H9 (cell line): Measurements from ENCODE around the gene GALNT13. TPM values are rescaled to one million over a fixed set of nuclear protein-coding genes. Genes with fewer than 3 reads are reported as not detected.

Experiments used
- DNase-seq: peaks from one replicate; pipeline ENCODE4 v3.0.0-alpha.2; 2017
- H2AFZ ChIP-seq: one replicate; pipeline ENCODE4 v1.6.1; 2013; ENCODE audit warnings: mild to moderate bottlenecking, low read length, control low read depth, moderate library complexity
- H2AK5ac ChIP-seq: 2 replicates; pipeline ENCODE4 v1.6.1; 2013; ENCODE audit warnings: low read length, control low read depth, mixed read lengths; ENCODE audit not compliant: insufficient read length
- H2BK120ac ChIP-seq: one replicate; pipeline ENCODE4 v1.6.1; 2013; ENCODE audit warnings: low read depth, mild to moderate bottlenecking, low read length, control low read depth, inconsistent platforms; ENCODE audit not compliant: poor library complexity, severe bottlenecking
- H2BK12ac ChIP-seq: 2 replicates; pipeline ENCODE4 v1.6.1; 2013; ENCODE audit warnings: low read length, control low read depth, mixed read lengths, low read depth; ENCODE audit not compliant: insufficient read length
- H2BK15ac ChIP-seq: 2 replicates; pipeline ENCODE4 v1.6.1; 2013; ENCODE audit warnings: low read depth, low read length, control low read depth
- H2BK20ac ChIP-seq: one replicate; pipeline ENCODE4 v1.6.1; 2013; ENCODE audit warnings: low read depth, mild to moderate bottlenecking, low read length, control low read depth, inconsistent platforms; ENCODE audit not compliant: poor library complexity, severe bottlenecking
- H2BK5ac ChIP-seq: 2 replicates; pipeline ENCODE4 v1.6.1; 2013; ENCODE audit warnings: low read length, control low read depth, mixed read lengths; ENCODE audit not compliant: insufficient read length
- H3K14ac ChIP-seq: 2 replicates; pipeline ENCODE4 v1.6.1; 2013; ENCODE audit warnings: low read length, control low read depth; ENCODE audit not compliant: insufficient read depth
- H3K18ac ChIP-seq: 2 replicates; pipeline ENCODE4 v1.6.1; 2013; ENCODE audit warnings: low read depth, mild to moderate bottlenecking, mixed read lengths, low read length, control low read depth; ENCODE audit not compliant: insufficient read length
- H3K23ac ChIP-seq: 2 replicates; pipeline ENCODE4 v1.6.1; 2013; ENCODE audit warnings: low read length, control low read depth, mixed read lengths, low read depth; ENCODE audit not compliant: insufficient read length
- H3K23me2 ChIP-seq: 2 replicates; pipeline ENCODE4 v1.6.1; 2013; ENCODE audit warnings: low read depth, mild to moderate bottlenecking, mixed read lengths, low read length, control low read depth; ENCODE audit not compliant: insufficient read length, poor library complexity, severe bottlenecking
- H3K27ac ChIP-seq: 2 replicates; pipeline ENCODE4 v1.5.1; 2013; ENCODE audit warnings: low read length, control low read depth, mixed read lengths, low read depth; ENCODE audit not compliant: insufficient read length
- H3K27me3 ChIP-seq: 2 replicates; pipeline ENCODE4 v1.6.1; 2013; ENCODE audit warnings: low read length, control low read depth, inconsistent platforms; ENCODE audit not compliant: insufficient read depth
- H3K4ac ChIP-seq: 2 replicates; pipeline ENCODE4 v1.6.1; 2013; ENCODE audit warnings: low read depth, mild to moderate bottlenecking, control low read depth, inconsistent platforms, low read length, moderate library complexity
- H3K4me1 ChIP-seq: 2 replicates; pipeline ENCODE4 v1.6.1; 2013; ENCODE audit warnings: low read length, control low read depth, inconsistent platforms; ENCODE audit not compliant: insufficient read depth
- H3K4me2 ChIP-seq: 2 replicates; pipeline ENCODE4 v1.6.1; 2013; ENCODE audit warnings: low read length, control low read depth, mixed read lengths; ENCODE audit not compliant: insufficient read length, insufficient read depth
- H3K56ac ChIP-seq: 2 replicates; pipeline ENCODE4 v1.6.1; 2013; ENCODE audit warnings: low read depth, mild to moderate bottlenecking, mixed read lengths, low read length, control low read depth; ENCODE audit not compliant: insufficient read length
- H3K79me1 ChIP-seq: 2 replicates; pipeline ENCODE4 v1.6.1; 2013; ENCODE audit warnings: low read depth, mild to moderate bottlenecking, moderate library complexity, low read length, control low read depth, inconsistent platforms; ENCODE audit not compliant: insufficient read depth, poor library complexity, severe bottlenecking
- H3K79me2 ChIP-seq: 2 replicates; pipeline ENCODE4 v1.6.1; 2013; ENCODE audit warnings: low read length, control low read depth, inconsistent platforms; ENCODE audit not compliant: insufficient read depth
- H3K9ac ChIP-seq: 2 replicates; pipeline ENCODE4 v1.6.1; 2013; ENCODE audit warnings: low read length, control low read depth, mixed read lengths; ENCODE audit not compliant: insufficient read length; ENCODE audit errors: extremely low read depth
- H3K9me3 ChIP-seq: one replicate; pipeline ENCODE4 v1.6.1; 2013; ENCODE audit warnings: low read depth, low read length, inconsistent platforms; ENCODE audit not compliant: control insufficient read depth
- H3T11ph ChIP-seq: one replicate; pipeline ENCODE4 v1.6.1; 2013; ENCODE audit warnings: mild to moderate bottlenecking, low read length, control low read depth, inconsistent platforms
- H4K20me1 ChIP-seq: one replicate; pipeline ENCODE4 v1.6.1; 2013; ENCODE audit not compliant: control insufficient read depth, insufficient read length, insufficient read depth
- H4K5ac ChIP-seq: 2 replicates; pipeline ENCODE4 v1.6.1; 2013; ENCODE audit warnings: low read depth, mild to moderate bottlenecking, mixed read lengths, low read length, control low read depth; ENCODE audit not compliant: insufficient read length
- H4K8ac ChIP-seq: replicated peaks from 2 replicates; pipeline ENCODE4 v1.6.1; 2013; ENCODE audit warnings: low read length, control low read depth, mixed read lengths, low read depth; ENCODE audit not compliant: insufficient read length
- H4K91ac ChIP-seq: 2 replicates; pipeline ENCODE4 v1.6.1; 2013; ENCODE audit warnings: low read depth, mild to moderate bottlenecking, moderate library complexity, mixed read lengths, low read length, control low read depth; ENCODE audit not compliant: insufficient read length
- H3K27ac Mint-ChIP-seq, 3 experiments: 2 replicates in 2 of 3; 3 replicates in 1 of 3; pipeline ENCODE4 v1.8.0; 2020 to 2021; ENCODE audit warnings: mixed read lengths in 3 of 3, mild to moderate bottlenecking in 1 of 3, moderate library complexity in 1 of 3
- H3K27me3 Mint-ChIP-seq: 2 replicates; pipeline ENCODE4 v1.8.0; 2021; ENCODE audit warnings: low read depth, mild to moderate bottlenecking, moderate library complexity, mixed read lengths
- H3K36me3 Mint-ChIP-seq, 3 experiments: 2 replicates in 2 of 3; 3 replicates in 1 of 3; pipeline ENCODE4 v1.8.0; 2020 to 2021; ENCODE audit warnings: low read depth in 3 of 3, mixed read lengths in 3 of 3; ENCODE audit not compliant: insufficient read depth in 1 of 3
- H3K4me1 Mint-ChIP-seq, 2 experiments: 2 replicates each; pipeline ENCODE4 v1.8.0; 2020; ENCODE audit warnings: mixed read lengths in 2 of 2
- H3K4me3 Mint-ChIP-seq, 2 experiments: 2 replicates in 1 of 2; 3 replicates in 1 of 2; pipeline ENCODE4 v1.8.0; 2020 to 2021; ENCODE audit warnings: mild to moderate bottlenecking in 2 of 2, mixed read lengths in 2 of 2, moderate library complexity in 1 of 2
- H3K9me3 Mint-ChIP-seq, 2 experiments: 2 replicates in 1 of 2; 3 replicates in 1 of 2; pipeline ENCODE4 v1.8.0; 2020; ENCODE audit warnings: mild to moderate bottlenecking in 2 of 2, mixed read lengths in 2 of 2, moderate library complexity in 1 of 2
- CTCF ChIP-seq: fragments of 200-600 bp; sonication (generic); conservative IDR thresholded peaks from 3 replicates; pipeline ENCODE4 v1.8.0; 2021; ENCODE audit warnings: antibody characterized with exemption, mild to moderate bottlenecking
- WGBS: extraction: QIAGEN DNeasy Blood & Tissue Kit; methylation state at CpG from one replicate; pipeline ENCODE4 v1.1.7; 2013; ENCODE audit warnings: missing lambda C conversion rate, low lambda C conversion rate, mixed read lengths; ENCODE audit not compliant: insufficient read length; ENCODE audit errors: extremely low coverage; 5-methylcytosine and 5-hydroxymethylcytosine counted together
- total RNA-seq: library from RNA; stranded (reverse); gene quantifications from 2 replicates; pipeline ENCODE4 v1.2.1, GENCODE V29; 2021

The GALNT13 gene
- total RNA-seq, 1 experiment from 2014 or later: 6.6 TPM

- Histone ChIP-seq H4K5ac (no peak overlapping the region), H4K91ac (no peak overlapping the region), H2BK120ac (no peak overlapping the region), H3K27ac (no peak overlapping the region), H2AK5ac (no peak overlapping the region), H3K4me2 (no peak overlapping the region), H3K18ac (no peak overlapping the region), H3K27me3 (no peaks in the 10 kb centered on the region), H2BK20ac (no peak overlapping the region), H4K20me1 (no peaks in the 10 kb centered on the region), H2BK5ac (no peak overlapping the region), H3K79me2 (no peaks in the 10 kb centered on the region), H3K4ac (no peak overlapping the region), H3K79me1 (no peaks in the 10 kb centered on the region), H3K56ac (no peak overlapping the region), H3K9ac (no peak overlapping the region), H3K4me1 (no peaks in the 10 kb centered on the region), H3T11ph (no peak overlapping the region), H2AFZ (no peak overlapping the region), H3K23me2 (no peaks in the 10 kb centered on the region), H2BK15ac (no peak overlapping the region), H3K23ac (no peak overlapping the region), H3K14ac (no peak overlapping the region), H2BK12ac (no peak overlapping the region), H4K8ac (no peak overlapping the region), H3K9me3 (no peaks in the 10 kb centered on the region)
- 0 out of 2 replicates have a peak, but pooled peaks cover 1% of the 10 kb centered on the region for H3K27me3 Mint-ChIP-seq
- WGBS: no CpG with 5 or more reads among the region's 2 CpGs
- H3K4me1 Mint-ChIP-seq: no peaks in the 10 kb centered on the region
- DNase-seq: no peak
- no peak overlapping the region for H3K27ac Mint-ChIP-seq
- TF ChIP-seq CTCF: no peak
- H3K4me3 Mint-ChIP-seq: no peak overlapping the region
- H3K36me3 Mint-ChIP-seq: no peaks in the 10 kb centered on the region
- H3K9me3 Mint-ChIP-seq: peaks cover 0 to 5% of the 10 kb centered on the region in 2 experiments; a peak in 1 of 5 replicates
Measured at GRCh38 chr2:153864022-153864421, 7.7 kb upstream of the GALNT13 start.
